Activated T-helper 2 cell treated with anti-CD3 and anti-CD28 coated beads, Interferon-gamma antibody, Interleukin-2, Interleukin-4, amounts not matched to agents 10 μg/mL and 5 μg/mL and 100 μg/mL, durations not matched to agents 14 hours and 24 hours and 36 hours (primary cell): ENCODE data around the gene SFXN4. TPM values are rescaled to one million over a fixed set of nuclear protein-coding genes. Genes with fewer than 3 reads are reported as not detected.

Experiments
- total RNA-seq: library from RNA; stranded (reverse); gene quantifications from 2 replicates; pipeline ENCODE4 v1.2.3, GENCODE V29; 2022

Gene SFXN4
- total RNA-seq, 1 donor from 2014 or later, result 43.5 TPM

Other genes with a start within 250 kb of the SFXN4 start
- gene NANOS1, start 136.0 kb downstream of the SFXN4 start, total RNA-seq, result 0.62 and 0.90 TPM in 2 replicates
- 161 and 164 TPM in 2 replicates for gene EIF3A, start 84.9 kb downstream of the SFXN4 start, total RNA-seq
- gene DENND10, start 61.6 kb downstream of the SFXN4 start, total RNA-seq, result 26.0 and 26.2 TPM in 2 replicates
- 177 and 182 TPM in 2 replicates for gene PRDX3, start 13.1 kb upstream of the SFXN4 start, total RNA-seq
- gene GRK5, start 41.9 kb upstream of the SFXN4 start, total RNA-seq, result 24.4 and 24.7 TPM in 2 replicates